Mucosa of rectum (tissue), 2 donors: ENCODE data around the gene YIPF2.

Source experiments
- H3K27ac ChIP-seq, 2 donors: one replicate each; pipeline ENCODE4 v1.7.0; 2013; ENCODE audit warnings: inconsistent platforms in 2 of 2, low read depth in 2 of 2, low read length in 2 of 2
- H3K27me3 ChIP-seq, 2 donors: one replicate each; pipeline ENCODE4 v1.7.0; 2013; ENCODE audit warnings: low read length in 2 of 2; ENCODE audit not compliant: control insufficient read depth in 2 of 2, insufficient read depth in 2 of 2
- H3K36me3 ChIP-seq, 2 donors: one replicate each; pipeline ENCODE4 v1.7.0; 2013; ENCODE audit warnings: low read length in 2 of 2; ENCODE audit not compliant: control insufficient read depth in 2 of 2, insufficient read depth in 2 of 2
- H3K4me1 ChIP-seq, 2 donors: one replicate each; pipeline ENCODE4 v1.7.0; 2013; ENCODE audit warnings: low read length in 2 of 2, mild to moderate bottlenecking in 1 of 2; ENCODE audit not compliant: control insufficient read depth in 2 of 2, insufficient read depth in 2 of 2
- H3K4me3 ChIP-seq, 2 donors: one replicate each; pipeline ENCODE4 v1.7.0; 2013; ENCODE audit warnings: low read length in 2 of 2
- H3K9ac ChIP-seq, 2 donors: one replicate each; pipeline ENCODE4 v1.7.0; 2013; ENCODE audit warnings: low read length in 2 of 2, low read depth in 1 of 2, mild to moderate bottlenecking in 1 of 2
- H3K9me3 ChIP-seq, 2 donors: one replicate each; pipeline ENCODE4 v1.7.0; 2013; ENCODE audit warnings: low read length in 2 of 2; ENCODE audit not compliant: control insufficient read depth in 2 of 2
- donor health status: healthy.
- donor health status: Normal muscosa, but diverticular disease.

Gene YIPF2

GRCh38 chr19:10928563-10929401 is at the start of gene YIPF2, which contains the start of gene TIMM29:
Gene YIPF2, minus strand, starts transcription at chr19:10928639. Its CDS starts 229 bp downstream, at chr19:10928410.
Gene TIMM29, plus strand, starts transcription at chr19:10928811. Its CDS starts 12 bp downstream, at chr19:10928823.
- H3K4me1 ChIP-seq, result peaks cover 18% of the 10 kb centered on the region in 2 donors
- no peaks in the 10 kb centered on the region for H3K9me3 ChIP-seq
- H3K27me3 ChIP-seq, result no peaks in the 10 kb centered on the region
- H3K27ac ChIP-seq, result peak within 1 kb of the TSS; percentile 71 to 77
- H3K36me3 ChIP-seq, result peaks cover 11 to 13% of the 10 kb centered on the region in 2 donors
- peak within 1 kb of the TSS; percentile 82 to 84 for H3K4me3 ChIP-seq
- peak within 1 kb of the TSS; percentile 72 to 83 for H3K9ac ChIP-seq

GRCh38 chr19:10977742-10978092 is 49.3 kb upstream of the YIPF2 start:
- Histone ChIP-seq H3K27ac (no peak overlapping the region), H3K4me3 (no peak overlapping the region), H3K27me3 (no peaks in the 10 kb centered on the region), H3K4me1 (peaks cover 12% of the 10 kb centered on the region in 2 donors), H3K9ac (no peak overlapping the region), H3K9me3 (no peaks in the 10 kb centered on the region), H3K36me3 (peaks cover 0 to 8% of the 10 kb centered on the region in 2 donors)

- H3K27ac ChIP-seq, result peak overlapping the region; percentile 17 to 56
- H3K9ac ChIP-seq, result peak overlapping the region in 1 of 2 donors; percentile 42
- H3K4me3 ChIP-seq, result peak overlapping the region in 1 of 2 donors; percentile 31
- peaks cover 0 to 8% of the 10 kb centered on the region in 2 donors for H3K36me3 ChIP-seq
- H3K4me1 ChIP-seq, result peaks cover 12% of the 10 kb centered on the region in 2 donors
- H3K27me3 ChIP-seq, result no peaks in the 10 kb centered on the region
- no peaks in the 10 kb centered on the region for H3K9me3 ChIP-seq
Observed at GRCh38 chr19:10976131-10976892, 47.9 kb upstream of the YIPF2 start.

- Histone ChIP-seq H3K36me3 (peaks cover 0 to 6% of the 10 kb centered on the region in 2 donors), H3K27me3 (no peaks in the 10 kb centered on the region), H3K9ac (peak overlapping the region in 1 of 2 donors; percentile 42), H3K4me1 (peaks cover 12% of the 10 kb centered on the region in 2 donors), H3K27ac (peak overlapping the region; percentile 17 to 56), H3K9me3 (no peaks in the 10 kb centered on the region), H3K4me3 (peak overlapping the region in 1 of 2 donors; percentile 31)
Observed at GRCh38 chr19:10975374-10976130, 47.1 kb upstream of the YIPF2 start.

- H3K9me3 ChIP-seq, result no peaks in the 10 kb centered on the region
- H3K9ac ChIP-seq, result no peak overlapping the region
- H3K36me3 ChIP-seq, result no peaks in the 10 kb centered on the region
- no peaks in the 10 kb centered on the region for H3K27me3 ChIP-seq
- no peak overlapping the region for H3K4me3 ChIP-seq
- peaks cover 15 to 22% of the 10 kb centered on the region in 2 donors for H3K4me1 ChIP-seq
- H3K27ac ChIP-seq, result no peak overlapping the region
Observed at GRCh38 chr19:10971107-10971726, 42.8 kb upstream of the YIPF2 start.

GRCh38 chr19:10968527-10969135 is 40.2 kb upstream of the YIPF2 start:
- H3K4me3 ChIP-seq, result peak overlapping the region in 1 of 2 donors; percentile 26
- no peaks in the 10 kb centered on the region for H3K9me3 ChIP-seq
- no peaks in the 10 kb centered on the region for H3K36me3 ChIP-seq
- H3K9ac ChIP-seq, result peak overlapping the region; percentile 4 to 32
- no peaks in the 10 kb centered on the region for H3K27me3 ChIP-seq
- H3K27ac ChIP-seq, result peak overlapping the region; percentile 61 to 65
- peaks cover 7 to 12% of the 10 kb centered on the region in 2 donors for H3K4me1 ChIP-seq

- Histone ChIP-seq H3K9me3 (no peaks in the 10 kb centered on the region), H3K4me1 (peaks cover 16 to 21% of the 10 kb centered on the region in 2 donors), H3K4me3 (no peak overlapping the region), H3K27me3 (no peaks in the 10 kb centered on the region), H3K27ac (no peak overlapping the region), H3K9ac (no peak overlapping the region), H3K36me3 (no peaks in the 10 kb centered on the region)
Observed at GRCh38 chr19:10966809-10967208, 38.4 kb upstream of the YIPF2 start.

- no peaks in the 10 kb centered on the region for H3K9me3 ChIP-seq
- no peak overlapping the region for H3K4me3 ChIP-seq
- peaks cover 17 to 21% of the 10 kb centered on the region in 2 donors for H3K4me1 ChIP-seq
- no peak overlapping the region for H3K27ac ChIP-seq
- no peaks in the 10 kb centered on the region for H3K27me3 ChIP-seq
- no peak overlapping the region for H3K9ac ChIP-seq
- H3K36me3 ChIP-seq, result no peaks in the 10 kb centered on the region
Observed at GRCh38 chr19:10965398-10965797, 37.0 kb upstream of the YIPF2 start.

- H3K4me1 ChIP-seq, result peaks cover 17 to 21% of the 10 kb centered on the region in 2 donors
- H3K9me3 ChIP-seq, result no peaks in the 10 kb centered on the region
- H3K27me3 ChIP-seq, result no peaks in the 10 kb centered on the region
- H3K27ac ChIP-seq, result no peak overlapping the region
- H3K9ac ChIP-seq, result no peak overlapping the region
- no peak overlapping the region for H3K4me3 ChIP-seq
- no peaks in the 10 kb centered on the region for H3K36me3 ChIP-seq
Observed at GRCh38 chr19:10964903-10965302, 36.5 kb upstream of the YIPF2 start.
